Non-pigmented ciliary epithelial cell (primary cell): ENCODE data around the gene TRIM63.

Source experiments
- DNase-seq: peaks from one replicate; pipeline ENCODE4 v3.0.0-alpha.2; 2010; ENCODE audit warnings: low read depth

Gene TRIM63

GRCh38 chr1:26034504-26035202 lies 32.8 kb downstream of the TRIM63 start:
- no peak for DNase-seq

DNA sequence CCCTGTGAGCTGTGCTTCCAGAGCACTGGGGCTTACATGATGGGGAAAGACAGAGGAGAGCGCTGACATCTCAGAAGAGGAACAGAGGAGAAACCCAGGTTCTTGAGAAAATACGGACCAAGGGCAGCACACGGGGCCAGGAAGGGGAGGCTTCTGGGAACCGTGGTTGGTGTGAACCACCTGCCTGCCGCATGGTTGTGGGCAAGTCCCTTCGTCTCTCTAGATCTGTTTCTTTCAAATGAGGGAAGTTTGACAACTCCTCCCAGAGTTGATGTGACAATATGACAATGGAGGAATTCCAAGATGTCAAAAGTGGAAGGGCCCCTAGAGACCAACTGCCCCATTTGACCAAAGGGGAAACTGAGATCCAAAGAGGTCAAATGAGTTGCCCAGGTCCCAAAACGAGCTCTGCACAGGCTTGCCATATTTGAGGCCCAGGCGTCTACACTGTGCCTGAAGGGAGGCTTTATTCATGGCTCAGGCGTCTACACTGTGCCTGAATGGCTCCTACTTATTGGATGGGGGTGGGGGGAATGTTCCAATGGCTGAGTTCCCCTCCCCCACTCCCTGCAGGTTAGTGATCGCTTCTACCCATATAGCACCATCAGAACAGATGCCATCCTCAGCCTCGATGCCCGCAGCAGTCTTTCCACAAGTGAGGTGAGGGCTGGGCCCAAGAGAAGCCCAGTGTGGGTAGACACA lies 34.6 kb downstream of the TRIM63 start:
- no peak for DNase-seq

GRCh38 chr1:26031611-26032220 lies 35.7 kb downstream of the TRIM63 start:
- DNase-seq: no peak

- no peak for DNase-seq
Observed at GRCh38 chr1:26031196-26031595, 36.2 kb downstream of the TRIM63 start.

DNA sequence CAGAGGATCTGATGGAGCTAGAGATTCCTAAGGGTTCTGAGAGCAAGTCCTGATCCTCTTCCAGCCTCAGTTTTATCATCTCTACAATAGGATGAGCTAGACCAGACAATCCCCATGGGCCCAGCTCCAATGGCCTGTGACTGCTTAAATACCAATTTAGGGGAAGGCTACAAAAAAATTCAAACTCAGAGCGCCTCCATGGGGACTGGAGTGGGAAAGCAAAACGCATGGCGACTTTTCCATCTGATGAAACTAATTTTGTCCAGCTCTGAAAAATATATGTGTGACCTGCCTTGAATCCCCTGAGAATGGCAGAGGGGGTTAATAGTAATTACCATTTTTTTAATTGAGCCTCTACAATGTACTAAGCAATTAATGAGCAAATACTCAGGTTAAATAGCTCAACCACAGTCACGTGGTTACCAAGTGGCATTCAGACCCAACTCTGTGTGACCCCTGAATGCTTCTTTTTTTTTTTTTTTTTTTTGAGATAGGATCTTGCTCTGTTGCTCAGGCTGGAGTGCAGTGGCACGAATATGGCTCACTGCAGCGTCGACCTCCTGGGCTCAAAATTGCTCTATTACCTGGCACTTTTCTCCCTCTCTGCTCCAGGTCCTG lies 37.5 kb downstream of the TRIM63 start:
- no peak for DNase-seq

GRCh38 chr1:26029054-26029863 lies 38.2 kb downstream of the TRIM63 start:
- DNase-seq: no peak

DNA sequence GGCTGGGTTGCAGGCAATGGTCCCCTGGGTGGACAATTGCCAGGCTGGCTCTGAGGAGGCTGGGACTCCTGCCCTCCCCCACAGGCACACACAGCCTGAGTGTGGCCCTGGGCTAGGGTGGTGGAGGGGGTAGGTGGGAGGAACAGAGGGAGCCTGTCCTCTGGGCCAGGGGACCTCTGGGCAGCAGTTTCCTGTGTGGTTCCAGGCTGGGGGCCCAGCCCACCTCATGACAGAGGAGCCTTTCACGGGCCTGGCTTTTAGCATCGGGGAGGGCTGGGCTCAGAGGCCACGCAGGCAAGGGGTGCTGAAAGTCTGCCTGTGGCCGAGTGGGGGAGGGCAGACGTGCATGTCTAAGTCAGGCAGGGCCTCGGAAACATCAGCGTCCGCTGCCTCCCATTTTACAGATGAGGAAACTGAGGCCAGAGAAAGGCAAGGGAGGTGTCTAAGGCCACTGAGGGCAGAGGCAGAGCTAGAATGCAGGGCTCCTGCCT lies 38.9 kb downstream of the TRIM63 start:
- no peak for DNase-seq

- no peak for DNase-seq
Observed at GRCh38 chr1:26027716-26028489, 39.5 kb downstream of the TRIM63 start.

DNA sequence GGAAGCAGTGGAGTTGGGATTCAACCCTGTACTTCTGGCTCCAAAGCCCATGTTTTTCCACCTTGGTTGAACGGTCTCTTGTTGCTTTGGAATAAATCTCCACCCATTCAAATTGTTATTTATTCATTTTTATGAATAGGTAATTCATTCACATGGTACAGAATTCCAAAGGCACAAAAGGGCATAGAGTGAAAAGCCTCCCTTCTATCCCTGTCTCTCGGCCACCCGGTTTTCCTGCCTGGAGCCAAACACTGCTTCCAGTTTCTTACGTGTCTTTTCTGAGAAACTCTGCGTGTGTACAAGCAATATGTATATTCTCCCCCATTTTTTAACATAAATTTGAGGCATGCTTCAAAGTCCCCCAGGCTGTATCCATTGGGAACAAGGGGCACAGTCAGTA lies 41.9 kb downstream of the TRIM63 start:
- DNase-seq: no peak

DNA sequence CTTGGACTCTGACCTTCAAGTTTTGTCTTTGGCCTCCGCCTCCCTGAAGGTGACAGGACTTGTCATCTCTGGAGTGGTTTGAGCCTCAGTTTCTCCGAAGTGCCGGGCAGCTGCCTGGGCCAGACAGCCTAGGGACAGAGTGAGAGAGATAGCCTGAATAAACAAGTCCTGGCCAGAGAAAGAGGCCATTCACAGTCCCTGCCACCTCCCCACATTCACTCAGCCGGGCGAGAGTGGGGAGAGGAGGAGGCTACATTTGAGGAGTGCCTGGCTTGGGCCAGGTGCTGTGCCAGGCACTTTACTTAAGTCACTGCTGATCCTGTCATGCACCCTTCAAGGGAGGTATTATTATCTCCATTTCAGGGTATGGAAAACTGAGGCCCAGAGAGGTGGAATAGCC lies 42.4 kb downstream of the TRIM63 start:
- DNase-seq: no peak

DNA sequence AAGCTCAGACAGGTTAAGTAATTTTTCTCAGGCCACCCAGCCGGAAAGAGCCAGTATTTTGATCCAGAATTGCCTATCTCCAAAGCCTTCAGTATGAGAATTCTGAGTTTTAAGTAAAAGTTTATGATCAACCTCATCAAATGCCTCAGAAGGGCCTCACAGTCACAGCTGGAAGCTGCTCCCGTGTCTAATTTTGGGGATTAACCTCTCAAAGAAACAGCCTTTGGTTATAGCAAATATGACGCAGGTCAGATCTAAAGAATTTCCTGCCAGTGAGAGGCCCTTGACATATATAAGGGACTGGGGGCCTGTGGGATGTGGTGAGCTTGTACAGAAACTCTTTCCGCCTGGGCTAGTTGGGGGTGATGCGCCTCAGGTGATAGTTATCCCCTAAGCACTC lies 43.6 kb downstream of the TRIM63 start:
- no peak for DNase-seq

- no peak for DNase-seq
Observed at GRCh38 chr1:26023009-26023408, 44.4 kb downstream of the TRIM63 start.

DNA sequence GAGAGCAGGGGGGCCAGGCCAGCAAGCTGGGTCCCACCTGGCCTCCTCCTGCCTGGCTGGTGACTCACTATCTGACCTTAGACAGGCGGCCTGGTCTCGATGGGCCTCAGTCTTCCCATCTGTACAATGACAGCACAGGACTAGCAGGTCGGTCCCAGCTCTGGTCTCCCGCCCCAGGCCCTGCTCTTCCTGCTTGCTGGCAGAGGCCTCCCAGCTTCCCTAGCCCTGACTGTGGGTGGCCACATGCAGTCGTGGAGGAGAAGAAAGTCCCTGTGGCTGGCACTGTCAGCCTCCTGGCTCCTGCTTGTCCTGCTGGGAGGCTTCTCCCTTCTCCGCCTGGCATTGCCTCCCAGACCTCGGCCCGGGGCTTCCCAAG lies 45.0 kb downstream of the TRIM63 start:
- no peak for DNase-seq

DNA sequence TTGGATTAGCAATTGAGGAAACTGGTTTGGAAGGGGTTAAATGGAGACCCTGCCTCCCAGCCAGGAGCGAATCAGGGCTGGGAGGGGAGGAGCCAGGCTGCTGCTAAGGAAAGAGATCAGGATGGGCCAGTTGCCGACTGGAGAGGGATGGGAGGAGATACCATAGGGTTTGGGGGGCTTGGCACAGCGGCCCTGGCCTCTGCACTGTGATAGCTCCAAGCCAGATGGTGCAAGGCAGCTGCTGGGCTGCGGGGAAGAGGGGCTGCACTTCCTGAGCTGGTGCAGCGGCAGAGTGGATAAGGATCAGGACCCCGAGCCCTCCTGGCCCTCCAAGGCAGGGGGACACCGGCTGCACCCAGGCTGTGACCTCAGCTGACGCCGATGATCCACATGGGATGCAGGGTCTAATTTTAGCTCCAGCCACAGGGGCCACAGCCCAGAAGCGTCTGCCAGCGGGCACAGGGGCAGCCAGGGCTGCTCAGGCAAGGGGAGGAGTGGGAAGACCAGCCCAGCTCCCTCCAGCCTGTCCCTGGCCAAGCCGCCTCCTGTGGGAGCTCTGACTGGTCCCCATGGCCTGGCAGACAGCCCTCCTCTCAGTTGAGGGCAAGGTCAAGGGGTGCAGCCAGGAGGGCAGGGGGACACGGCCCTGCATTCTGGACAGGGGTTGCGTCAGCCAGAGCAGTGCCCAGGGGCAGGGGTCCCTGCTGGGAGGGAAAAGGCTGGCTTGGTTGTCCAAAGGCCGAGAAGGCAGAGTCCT lies 45.6 kb downstream of the TRIM63 start, which contains the start of gene EXTL1:
Gene EXTL1 (plus strand): TSS at position 129 of the 757 bp plus-strand sequence. CDS start 872 bp downstream, outside the sequence.
- DNase-seq: peak; percentile 41

DNA sequence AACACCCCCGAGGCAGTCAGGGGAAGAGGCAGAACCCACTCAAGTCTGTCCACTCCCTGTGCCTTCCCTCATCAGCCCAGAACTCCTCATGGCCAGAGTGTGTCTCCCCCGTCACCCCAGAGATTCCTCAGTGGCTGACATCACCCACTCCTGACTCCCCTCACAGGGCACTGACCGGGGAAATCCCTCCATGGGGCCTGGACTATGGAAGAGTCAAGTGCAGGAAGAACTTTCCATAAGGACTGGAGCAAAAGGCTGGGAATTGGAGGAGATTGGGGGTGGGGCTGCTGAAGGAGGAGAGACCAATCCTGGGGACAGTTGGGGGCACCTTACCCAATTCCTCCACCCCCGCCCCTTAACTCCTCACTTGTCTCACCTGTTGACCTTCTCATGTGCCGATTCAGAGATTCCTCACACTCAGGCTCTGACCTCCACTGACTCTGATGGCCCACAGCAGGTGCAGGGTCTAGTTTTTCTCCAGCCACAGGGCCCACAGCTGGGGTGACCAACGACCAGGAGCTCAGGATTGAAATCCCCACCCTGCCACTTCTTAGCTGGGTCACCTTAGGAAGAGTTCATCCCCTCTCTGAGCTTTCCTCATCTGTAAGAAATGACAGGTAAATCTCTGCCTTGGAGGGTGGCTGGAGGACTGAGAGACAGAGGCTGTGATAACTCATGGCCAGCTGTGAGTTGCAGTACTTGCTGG lies 46.3 kb downstream of the TRIM63 start:
- DNase-seq: no peak

DNA sequence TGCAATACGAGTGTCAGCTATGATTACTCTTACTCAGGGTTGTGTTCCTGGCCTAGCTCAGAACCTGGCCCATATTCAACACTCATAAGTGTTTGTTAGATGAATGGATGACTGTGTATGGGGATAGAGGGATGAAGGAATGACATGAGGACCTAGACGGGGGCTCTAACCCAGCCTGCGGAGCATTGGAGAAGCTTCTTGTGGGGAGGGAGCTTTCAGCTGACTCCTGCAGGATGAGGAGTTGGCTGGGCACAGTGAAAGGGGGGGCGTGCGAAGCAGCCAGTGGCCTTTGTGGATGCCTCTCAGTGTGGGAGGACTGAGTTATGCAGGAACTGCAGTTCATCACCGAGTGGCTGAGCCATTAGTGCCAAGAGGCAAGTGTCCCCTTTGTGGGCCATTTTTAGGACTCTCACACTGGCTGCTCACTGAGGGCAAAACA lies 47.1 kb downstream of the TRIM63 start:
- peak; percentile 35 for DNase-seq

GRCh38 chr1:26019641-26020315 lies 47.7 kb downstream of the TRIM63 start:
- DNase-seq: peak; percentile 51

DNA sequence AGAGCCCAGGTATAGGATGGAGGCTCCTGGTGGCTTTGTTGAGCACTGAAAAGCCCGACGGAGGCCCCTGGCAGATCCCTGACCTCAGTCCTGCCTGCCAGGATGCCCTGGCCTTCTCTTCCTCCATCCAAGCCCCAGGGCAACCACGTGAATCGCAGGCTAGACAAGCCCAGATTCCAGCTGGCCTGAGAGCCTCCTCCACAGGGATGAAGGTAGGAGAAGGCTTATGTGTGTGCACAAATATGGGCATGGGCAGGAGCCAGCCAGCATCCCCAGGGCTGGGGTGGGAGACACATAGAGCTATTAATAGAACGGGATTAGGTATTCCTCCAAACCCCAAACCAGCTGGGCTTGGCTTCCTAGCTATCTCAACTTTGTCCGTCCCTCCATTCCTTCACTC lies 49.8 kb downstream of the TRIM63 start:
- no peak for DNase-seq

GRCh38 chr1:26016953-26017545 lies 50.4 kb downstream of the TRIM63 start:
- no peak for DNase-seq
